GM21576 (cell line): ENCODE data around the gene ZNF79.
"Not testable (repeated sequence)": the region's sequence is repeated elsewhere in the genome, so short reads cannot be mapped to it uniquely, and the experiment has no call there.

Source experiments
- ATAC-seq: cut with Tn5 transposase; IDR thresholded peaks from one replicate; pipeline ENCODE4 v1.9.1; 2021; ENCODE audit warnings: mild to moderate bottlenecking, moderate library complexity; ENCODE audit not compliant: unreplicated experiment

Gene ZNF79

GRCh38 chr9:127451858-127452656 is 27.9 kb downstream of the ZNF79 start:
- ATAC-seq: peak; percentile 15

GRCh38 chr9:127452691-127453090 is 28.5 kb downstream of the ZNF79 start:
- no peak for ATAC-seq

GRCh38 chr9:127455324-127455992 is 31.3 kb downstream of the ZNF79 start:
- no peak for ATAC-seq

GRCh38 chr9:127457191-127457878 is 33.2 kb downstream of the ZNF79 start:
- no peak for ATAC-seq

- no peak for ATAC-seq
Observed at GRCh38 chr9:127458921-127459320, 34.7 kb downstream of the ZNF79 start.

GRCh38 chr9:127463382-127463781 is 39.2 kb downstream of the ZNF79 start:
- ATAC-seq: no peak

GRCh38 chr9:127463911-127464310 is 39.7 kb downstream of the ZNF79 start:
- no peak for ATAC-seq

- ATAC-seq: not testable (repeated sequence)
Observed at GRCh38 chr9:127466407-127466917, 42.3 kb downstream of the ZNF79 start.

GRCh38 chr9:127467621-127468020 is 43.4 kb downstream of the ZNF79 start:
- ATAC-seq: no peak

- no peak for ATAC-seq
Observed at GRCh38 chr9:127470662-127471061, 46.5 kb downstream of the ZNF79 start.

GRCh38 chr9:127473501-127473900 is 49.3 kb downstream of the ZNF79 start:
- no peak for ATAC-seq

GRCh38 chr9:127473932-127474331 is 49.8 kb downstream of the ZNF79 start:
- no peak for ATAC-seq

GRCh38 chr9:127474592-127474991 is 50.4 kb downstream of the ZNF79 start:
- no peak for ATAC-seq

- ATAC-seq: no peak
Observed at GRCh38 chr9:127479507-127480081, 55.4 kb downstream of the ZNF79 start.

- no peak for ATAC-seq
Observed at GRCh38 chr9:127482662-127483061, 58.5 kb downstream of the ZNF79 start.

GRCh38 chr9:127485995-127486394 is 61.8 kb downstream of the ZNF79 start:
- no peak for ATAC-seq

GRCh38 chr9:127488946-127489345 is 64.8 kb downstream of the ZNF79 start:
- ATAC-seq: no peak

- ATAC-seq: no peak
Observed at GRCh38 chr9:127489471-127490115, 65.4 kb downstream of the ZNF79 start.

- no peak for ATAC-seq
Observed at GRCh38 chr9:127490535-127491230, 66.5 kb downstream of the ZNF79 start.

- ATAC-seq: no peak
Observed at GRCh38 chr9:127491516-127491915, 67.3 kb downstream of the ZNF79 start.
